DMS153 treated with DMSO at 0.1 percent for 48 hours (cell line): Measurements from ENCODE around the gene CMBL.
"Not testable (repeated sequence)": the region's sequence is repeated elsewhere in the genome, so short reads cannot be mapped to it uniquely, and the experiment has no call there.

Experiments used
- DNase-seq: peaks from one replicate; lab custom pipeline; 2025; ENCODE audit not compliant: unreplicated experiment; lab: John Stamatoyannopoulos, UW

Gene CMBL

GRCh38 chr5:10307206-10308148, at the start of gene CMBL:
CMBL (minus strand) TSS chr5:10307902; CDS start chr5:10290762, 17,140 bp downstream.
- DNase-seq, result peak; percentile 75

- peak; percentile 65 for DNase-seq
Observed at GRCh38 chr5:10355071-10355889, 47.6 kb upstream of the CMBL start.

- DNase-seq, result no peak
Observed at GRCh38 chr5:10354048-10354872, 46.6 kb upstream of the CMBL start.

GRCh38 chr5:10353241-10354047, 45.7 kb upstream of the CMBL start, which contains the start of gene MARCHF6:
MARCHF6 (plus strand) TSS chr5:10353695; CDS start chr5:10353899, 204 bp downstream.
- peak; percentile 98 for DNase-seq

- peak; percentile 82 for DNase-seq
Observed at GRCh38 chr5:10352430-10353240, 44.9 kb upstream of the CMBL start.

- DNase-seq, result no peak
Observed at GRCh38 chr5:10351919-10352318, 44.2 kb upstream of the CMBL start.

- DNase-seq, result no peak
Observed at GRCh38 chr5:10351199-10351905, 43.6 kb upstream of the CMBL start.

- DNase-seq, result no peak
Observed at GRCh38 chr5:10348258-10348657, 40.6 kb upstream of the CMBL start.

GRCh38 chr5:10344461-10345106, 36.9 kb upstream of the CMBL start:
- not testable (repeated sequence) for DNase-seq

GRCh38 chr5:10343486-10343885, 35.8 kb upstream of the CMBL start:
- DNase-seq, result no peak

GRCh38 chr5:10339958-10340357, 32.3 kb upstream of the CMBL start:
- no peak for DNase-seq

GRCh38 chr5:10339058-10339811, 31.5 kb upstream of the CMBL start:
- DNase-seq, result peak; percentile 97

- peak; percentile 97 for DNase-seq
Observed at GRCh38 chr5:10338686-10339057, 31.0 kb upstream of the CMBL start.

- no peak for DNase-seq
Observed at GRCh38 chr5:10337986-10338385, 30.3 kb upstream of the CMBL start.

- DNase-seq, result no peak
Observed at GRCh38 chr5:10337107-10337506, 29.4 kb upstream of the CMBL start.

GRCh38 chr5:10335711-10336470, 28.2 kb upstream of the CMBL start:
- DNase-seq, result no peak

- DNase-seq, result no peak
Observed at GRCh38 chr5:10334831-10335230, 27.1 kb upstream of the CMBL start.
